Tibial nerve (tissue), 4 donors: ENCODE results near the gene BRICD5.

Experiments
- CTCF ChIP-seq, 5 experiments: fragments of 200-600 bp in 3 of 5; fragments of 450-650 bp in 2 of 5; sonication (generic) in 3 of 5; IDR thresholded peaks; one replicate each; pipeline ENCODE4 v1.5.1; 2016 to 2019; ENCODE audit warnings: antibody characterized with exemption in 5 of 5, mild to moderate bottlenecking in 3 of 5, moderate library complexity in 2 of 5
- EP300 ChIP-seq, 2 donors: sonication (generic); formaldehyde crosslinking; IDR thresholded peaks; one replicate each; pipeline ENCODE4 v1.6.1; 2017; ENCODE audit warnings: antibody characterized with exemption in 2 of 2, mild to moderate bottlenecking in 1 of 2
- POLR2A ChIP-seq, 2 donors: fragments of 450-650 bp; IDR thresholded peaks; one replicate each; pipeline ENCODE4 v1.6.1; 2017; ENCODE audit warnings: antibody characterized with exemption in 2 of 2, mild to moderate bottlenecking in 2 of 2, moderate library complexity in 2 of 2

- TF ChIP-seq CTCF (IDR thresholded peaks at IDR 0.05) (no peak), POLR2A (IDR thresholded peaks at IDR 0.05) (no peak), EP300 (IDR thresholded peaks at IDR 0.05) (no peak)
Observed at GRCh38 chr16:2170080-2170479, 40.6 kb downstream of the BRICD5 start.
